IMR-90 (cell line): ENCODE data around the gene ITGA1. TPM values are rescaled to one million over a fixed set of nuclear protein-coding genes. Genes with fewer than 3 reads are reported as not detected.

Experiments
- ATAC-seq: fragments of 200-7000 bp; cut with Tn5 transposase; 2 replicates; pipeline ENCODE4 v1.9.1; 2020; ENCODE audit warnings: low read depth, mild to moderate bottlenecking, moderate library complexity
- BruUV-seq: library from RNA; stranded (reverse); fragments of 400-500 nt; replicated peaks from 2 replicates; lab custom pipeline; 2021; lab: Mats Ljungman, UMichigan
- CTCF ChIA-PET: fragments of 300-600 bp; formaldehyde crosslinking; extraction: SDS; loops from one replicate; lab custom pipeline; 2021; ENCODE audit warnings: antibody characterized with exemption; lab: Yijun Ruan, JAX
- POLR2A ChIA-PET: fragments of 300-600 bp; sonication (Branson Sonifier 250); formaldehyde crosslinking; loops from one replicate; lab custom pipeline; 2022; ENCODE audit warnings: antibody characterized with exemption; ENCODE audit not compliant: unreplicated experiment; lab: Charles Lee
- DNase-seq: peaks from one replicate; pipeline ENCODE4 v3.0.0; 2013
- H2AFZ ChIP-seq: replicated peaks from 2 replicates; pipeline ENCODE3; 2013; ENCODE audit warnings: low read length, mild to moderate bottlenecking; ENCODE audit not compliant: poor library complexity
- H2AK5ac ChIP-seq: 2 replicates; pipeline ENCODE4 v1.6.1; 2013; ENCODE audit warnings: low read depth, low read length, inconsistent platforms
- H2AK9ac ChIP-seq: replicated peaks from 2 replicates; pipeline ENCODE3; 2013; ENCODE audit warnings: mild to moderate bottlenecking, low read depth, low read length, moderate library complexity; ENCODE audit not compliant: poor library complexity
- H2BK120ac ChIP-seq: 2 replicates; pipeline ENCODE4 v1.6.1; 2013; ENCODE audit warnings: low read depth, low read length, inconsistent platforms
- H2BK15ac ChIP-seq: 3 replicates; pipeline ENCODE4 v1.6.1; 2013; ENCODE audit warnings: low read depth, low read length, inconsistent platforms
- H2BK20ac ChIP-seq: 2 replicates; pipeline ENCODE4 v1.6.1; 2013; ENCODE audit warnings: low read depth, mild to moderate bottlenecking, inconsistent platforms, low read length, moderate library complexity
- H2BK5ac ChIP-seq: 2 replicates; pipeline ENCODE4 v1.6.1; 2013; ENCODE audit warnings: mild to moderate bottlenecking, low read depth, low read length, inconsistent platforms; ENCODE audit not compliant: poor library complexity, severe bottlenecking
- H3K14ac ChIP-seq: replicated peaks from 2 replicates; pipeline ENCODE4 v1.6.1; 2013; ENCODE audit warnings: low read depth, low read length, inconsistent platforms
- H3K18ac ChIP-seq: 2 replicates; pipeline ENCODE4 v1.6.1; 2013; ENCODE audit warnings: low read depth, low read length, control low read depth
- H3K23ac ChIP-seq: 2 replicates; pipeline ENCODE4 v1.6.1; 2013; ENCODE audit warnings: low read depth, low read length, inconsistent platforms
- H3K27ac ChIP-seq: 2 replicates; pipeline ENCODE4 v1.5.1; 2013; ENCODE audit warnings: mild to moderate bottlenecking, control low read depth, low read length; ENCODE audit not compliant: insufficient read depth
- H3K27me3 ChIP-seq: 2 replicates; pipeline ENCODE4 v1.6.1; 2013; ENCODE audit warnings: low read length; ENCODE audit not compliant: control insufficient read depth, insufficient read depth
- H3K36me3 ChIP-seq: 2 replicates; pipeline ENCODE4 v1.6.1; 2013; ENCODE audit warnings: low read length, mixed read lengths; ENCODE audit not compliant: control insufficient read depth, insufficient read depth
- H3K4ac ChIP-seq: 2 replicates; pipeline ENCODE4 v1.6.1; 2013; ENCODE audit warnings: low read depth, low read length, inconsistent platforms
- H3K4me1 ChIP-seq: 2 replicates; pipeline ENCODE4 v1.6.1; 2013; ENCODE audit warnings: low read length, mixed read lengths; ENCODE audit not compliant: control insufficient read depth, insufficient read depth
- H3K4me2 ChIP-seq: 2 replicates; pipeline ENCODE4 v1.6.1; 2013; ENCODE audit warnings: low read depth, mild to moderate bottlenecking, control low read depth, low read length, moderate library complexity
- H3K4me3 ChIP-seq: 2 replicates; pipeline ENCODE4 v1.5.1; 2013; ENCODE audit warnings: low read depth, mild to moderate bottlenecking, control low read depth, low read length, moderate library complexity; ENCODE audit not compliant: insufficient read depth
- H3K56ac ChIP-seq: 2 replicates; pipeline ENCODE4 v1.6.1; 2013; ENCODE audit warnings: low read length, inconsistent platforms; ENCODE audit not compliant: insufficient read depth; ENCODE audit errors: extremely low read depth
- H3K79me1 ChIP-seq, 2 experiments: 2 replicates each; pipeline ENCODE4 v1.6.1; 2013; ENCODE audit warnings: low read length in 2 of 2, inconsistent platforms in 1 of 2, low read depth in 1 of 2
- H3K9ac ChIP-seq: 2 replicates; pipeline ENCODE4 v1.6.1; 2013; ENCODE audit warnings: low read depth, low read length, control low read depth
- H3K9me1 ChIP-seq: 2 replicates; pipeline ENCODE4 v1.6.1; 2013; ENCODE audit warnings: low read length, inconsistent platforms; ENCODE audit not compliant: insufficient read depth
- H3K9me3 ChIP-seq: 2 replicates; pipeline ENCODE4 v1.6.1; 2013; ENCODE audit warnings: low read length; ENCODE audit not compliant: control insufficient read depth, insufficient read depth
- H4K20me1 ChIP-seq: 2 replicates; pipeline ENCODE4 v1.6.1; 2013; ENCODE audit warnings: low read length, inconsistent platforms; ENCODE audit not compliant: insufficient read depth
- H4K5ac ChIP-seq: 2 replicates; pipeline ENCODE4 v1.6.1; 2013; ENCODE audit warnings: mild to moderate bottlenecking, low read depth, low read length, control low read depth
- H4K8ac ChIP-seq, 2 experiments: 2 replicates each; pipeline ENCODE4 v1.6.1; 2013; ENCODE audit warnings: low read depth in 2 of 2, low read length in 2 of 2, control low read depth in 1 of 2, inconsistent platforms in 1 of 2
- H4K91ac ChIP-seq: 2 replicates; pipeline ENCODE4 v1.6.1; 2013; ENCODE audit warnings: low read depth, low read length, inconsistent platforms; ENCODE audit not compliant: insufficient read depth
- CEBPB ChIP-seq: IDR thresholded peaks from 2 replicates; pipeline ENCODE4 v1.6.1; 2012; ENCODE audit warnings: low read depth, low read length, improper control_type of control experiment
- ELK1 ChIP-seq: fragments of 150-350 bp; IDR thresholded peaks from 2 replicates; pipeline ENCODE4 v1.6.1; 2016; ENCODE audit warnings: low read depth, mild to moderate bottlenecking, low read length, moderate library complexity, borderline replicate concordance
- MXI1 ChIP-seq: IDR thresholded peaks from 2 replicates; pipeline ENCODE4 v1.6.1; 2012; ENCODE audit warnings: low read depth, mild to moderate bottlenecking, low read length, moderate library complexity, borderline replicate concordance
- POLR2A ChIP-seq: IDR thresholded peaks from 2 replicates; pipeline ENCODE4 v1.6.1; 2012; ENCODE audit warnings: mild to moderate bottlenecking, low read depth, low read length
- SMC3 ChIP-seq: fragments of 150-350 bp; IDR thresholded peaks from 2 replicates; pipeline ENCODE4 v1.6.1; 2016; ENCODE audit warnings: low read depth, mild to moderate bottlenecking, antibody characterized with exemption, low read length, moderate library complexity
- WGBS, 2 experiments: methylation state at CpG; one replicate each; pipeline versions ENCODE4 v1.1.5 to v1.1.7; 2013; ENCODE audit warnings: missing lambda C conversion rate in 2 of 2; ENCODE audit not compliant: insufficient read length in 1 of 2; ENCODE audit errors: extremely low coverage in 2 of 2; 5-methylcytosine and 5-hydroxymethylcytosine counted together
- dilution Hi-C: fragments of 300-500 bp; cut with HindIII; formaldehyde crosslinking; loops from one replicate; pipeline ENCODE4 v1.14.3; 2018; ENCODE audit warnings: low sequenced_read_pairs; ENCODE audit not compliant: unreplicated experiment
- in situ Hi-C: fragments of 300-500 bp; cut with MboI; formaldehyde crosslinking; loops from 3 replicates; pipeline ENCODE4 v1.14.3; 2019; ENCODE audit warnings: low sequenced_read_pairs, inconsistent platforms, mixed read lengths
- intact Hi-C: fragments of 100-400 bp; cut with micrococcal nuclease; formaldehyde crosslinking; loops from 2 replicates; pipeline ENCODE4 v1.10.0; 2022
- polyA plus RNA-seq, 3 experiments: library from polyadenylated mRNA; depleted of rRNA; stranded (reverse); fragments of >200 nt; gene quantifications; 2 replicates each; pipeline ENCODE4 v1.2.3, GENCODE V29; 2012; ENCODE audit warnings: low replicate concordance in 1 of 3
- total RNA-seq: library from RNA; depleted of rRNA; stranded (reverse); fragments of >200 nt; gene quantifications from 2 replicates; pipeline ENCODE4 v1.2.3, GENCODE V29; 2012

Gene ITGA1
- total and polyA plus RNA-seq, 2 of the 4 experiments (the other 2 are of a cell fraction), result 22.3 to 95.2 TPM

DNA sequence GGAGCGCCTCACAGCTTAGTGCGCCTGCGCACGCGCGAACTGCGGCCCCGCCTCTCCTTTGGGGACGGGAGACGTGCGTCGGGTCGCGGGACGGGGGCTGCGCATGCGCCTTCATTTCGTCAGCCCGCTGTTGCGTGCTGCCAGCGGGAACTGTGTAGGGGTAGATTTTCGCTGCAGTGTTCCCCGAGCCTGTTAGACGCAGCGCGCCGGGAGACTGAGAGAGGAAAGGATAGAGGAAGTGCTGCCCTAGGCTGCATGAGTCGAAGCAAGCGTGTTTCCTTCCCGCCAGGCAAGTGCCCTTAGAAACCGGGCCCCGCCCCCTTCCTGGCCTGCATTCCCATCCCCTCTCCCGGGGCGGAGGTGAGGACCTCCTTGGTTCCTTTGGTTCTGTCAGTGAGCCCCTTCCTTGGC is 12.3 kb downstream of the ITGA1 start:
- Histone ChIP-seq H2AFZ (peak overlapping the region; percentile 87), H3K4me3 (peak overlapping the region; percentile 56), H3K4me2 (peak overlapping the region; percentile 84), H4K8ac (peak overlapping the region; percentile 79 to 96), H4K20me1 (peaks cover 35% of the 10 kb centered on the region), H4K5ac (peak overlapping the region; percentile 65), H3K9ac (peak overlapping the region; percentile 91), H2AK5ac (peak overlapping the region; percentile 98), H2AK9ac (peak overlapping the region; percentile 99), H4K91ac (peak overlapping the region; percentile 96), H3K27me3 (no peaks in the 10 kb centered on the region), H3K9me3 (no peaks in the 10 kb centered on the region), H3K36me3 (peaks cover 11% of the 10 kb centered on the region), H2BK15ac (peak overlapping the region; percentile 51; the same call in 2 of the 3 replicates), H3K23ac (peak overlapping the region; percentile 96), H3K4ac (peak overlapping the region; percentile 100), H3K56ac (peak overlapping the region; percentile 79), H3K18ac (peak overlapping the region; percentile 58), H3K9me1 (peaks cover under 1% of the 10 kb centered on the region; the same call in 1 of the 2 replicates), H3K27ac (peak overlapping the region; percentile 95), H3K14ac (peak overlapping the region; percentile 99), H2BK20ac (peak overlapping the region; percentile 54), H2BK5ac (peak overlapping the region; percentile 97), H3K4me1 (peaks cover under 1% of the 10 kb centered on the region; the same call in 1 of the 2 replicates), H2BK120ac (peak overlapping the region; percentile 86), H3K79me1 (peaks cover 0 to 24% of the 10 kb centered on the region in 2 experiments; a peak in 3 of 4 replicates)
- dilution Hi-C loops (no loop called here), intact Hi-C loops (loop anchor here (1.0 to 2.0 kb wide), 3 partner anchors 38 to 115 kb away; no protein-coding TSS in a partner anchor), in situ Hi-C loops (loop anchor here (5.0 kb wide), 1 partner anchor 37 kb away; no protein-coding TSS in a partner anchor)
- 0% methylated on average over 10 of the region's 34 CpGs; no CpG with 5 or more reads in 1 of the 2 experiments for WGBS, 2 experiments
- TF ChIP-seq ELK1, result no peak
- peak; percentile 71 for TF ChIP-seq POLR2A
- TF ChIP-seq SMC3, result no peak
- peak; percentile 64 for TF ChIP-seq MXI1
- TF ChIP-seq CEBPB, result peak; percentile 76
- ChIA-PET POLR2A (interaction anchor here (0.6 to 1.9 kb wide), 4 partner anchors 8 to 65 kb away, joined by 4 to 13 read pairs (median 5); no protein-coding TSS in a partner anchor), CTCF (interaction anchor here (1.0 to 1.4 kb wide), 5 partner anchors 8 to 136 kb away, joined by 3 to 5 read pairs (median 3); partner anchors contain the start of genes ITGA1 and PELO)
- DNase-seq, result peak; percentile 94
- peak; percentile 78 for ATAC-seq
- no TSS peak for BruUV-seq
